Stimulated activated CD4-positive, alpha-beta T cell treated with anti-CD3 and anti-CD28 coated beads, Interleukin-2, amount 100 ng/mL, for 48 hours (primary cell): Measurements from ENCODE around the gene NRDC.

ENCODE experiments used
- DNase-seq, 2 donors: peaks; one replicate each; pipeline ENCODE4 v3.0.0-alpha.2; 2020

The NRDC gene, protein sequence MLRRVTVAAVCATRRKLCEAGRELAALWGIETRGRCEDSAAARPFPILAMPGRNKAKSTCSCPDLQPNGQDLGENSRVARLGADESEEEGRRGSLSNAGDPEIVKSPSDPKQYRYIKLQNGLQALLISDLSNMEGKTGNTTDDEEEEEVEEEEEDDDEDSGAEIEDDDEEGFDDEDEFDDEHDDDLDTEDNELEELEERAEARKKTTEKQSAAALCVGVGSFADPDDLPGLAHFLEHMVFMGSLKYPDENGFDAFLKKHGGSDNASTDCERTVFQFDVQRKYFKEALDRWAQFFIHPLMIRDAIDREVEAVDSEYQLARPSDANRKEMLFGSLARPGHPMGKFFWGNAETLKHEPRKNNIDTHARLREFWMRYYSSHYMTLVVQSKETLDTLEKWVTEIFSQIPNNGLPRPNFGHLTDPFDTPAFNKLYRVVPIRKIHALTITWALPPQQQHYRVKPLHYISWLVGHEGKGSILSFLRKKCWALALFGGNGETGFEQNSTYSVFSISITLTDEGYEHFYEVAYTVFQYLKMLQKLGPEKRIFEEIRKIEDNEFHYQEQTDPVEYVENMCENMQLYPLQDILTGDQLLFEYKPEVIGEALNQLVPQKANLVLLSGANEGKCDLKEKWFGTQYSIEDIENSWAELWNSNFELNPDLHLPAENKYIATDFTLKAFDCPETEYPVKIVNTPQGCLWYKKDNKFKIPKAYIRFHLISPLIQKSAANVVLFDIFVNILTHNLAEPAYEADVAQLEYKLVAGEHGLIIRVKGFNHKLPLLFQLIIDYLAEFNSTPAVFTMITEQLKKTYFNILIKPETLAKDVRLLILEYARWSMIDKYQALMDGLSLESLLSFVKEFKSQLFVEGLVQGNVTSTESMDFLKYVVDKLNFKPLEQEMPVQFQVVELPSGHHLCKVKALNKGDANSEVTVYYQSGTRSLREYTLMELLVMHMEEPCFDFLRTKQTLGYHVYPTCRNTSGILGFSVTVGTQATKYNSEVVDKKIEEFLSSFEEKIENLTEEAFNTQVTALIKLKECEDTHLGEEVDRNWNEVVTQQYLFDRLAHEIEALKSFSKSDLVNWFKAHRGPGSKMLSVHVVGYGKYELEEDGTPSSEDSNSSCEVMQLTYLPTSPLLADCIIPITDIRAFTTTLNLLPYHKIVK

DNA sequence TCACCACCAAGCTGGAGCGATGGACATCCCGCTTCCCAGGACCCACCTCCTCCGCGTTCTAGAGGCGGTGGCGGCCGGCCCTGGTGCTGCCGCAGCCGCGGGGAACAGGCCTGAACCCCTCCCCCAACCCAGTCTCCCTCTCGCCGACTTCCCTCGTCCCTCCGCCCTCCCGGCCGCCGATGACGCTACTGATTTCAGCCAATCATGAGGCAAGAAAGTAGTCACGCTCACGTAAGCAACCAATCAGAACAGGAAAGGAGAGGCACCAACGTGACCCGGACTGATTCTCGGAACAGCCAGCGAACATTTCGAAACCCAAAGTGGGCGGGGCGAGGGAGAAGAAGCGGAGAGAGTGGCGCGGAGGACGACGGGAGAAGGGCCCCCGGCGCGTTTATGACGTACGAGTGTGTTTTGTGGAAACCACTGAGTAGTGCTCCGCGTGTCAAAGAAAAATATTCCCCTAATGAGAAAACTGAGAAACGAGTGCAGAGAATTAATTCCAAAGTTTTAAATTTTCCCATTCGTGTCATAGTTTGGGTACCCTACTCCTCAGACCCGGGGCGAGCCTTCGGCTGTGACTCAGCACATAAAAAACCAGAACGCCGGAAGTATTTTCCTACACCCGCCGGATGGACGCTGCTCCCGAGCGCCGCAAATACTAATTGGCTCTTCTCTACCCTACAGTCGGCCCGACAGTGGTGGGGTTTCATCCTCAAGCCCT lies at the start of gene NRDC:
NRDC (minus strand) TSS at position 112 of the 721 bp plus-strand sequence. CDS start 112 bp downstream, outside the sequence.
- peak; percentile 99 to 100 for DNase-seq

DNA sequence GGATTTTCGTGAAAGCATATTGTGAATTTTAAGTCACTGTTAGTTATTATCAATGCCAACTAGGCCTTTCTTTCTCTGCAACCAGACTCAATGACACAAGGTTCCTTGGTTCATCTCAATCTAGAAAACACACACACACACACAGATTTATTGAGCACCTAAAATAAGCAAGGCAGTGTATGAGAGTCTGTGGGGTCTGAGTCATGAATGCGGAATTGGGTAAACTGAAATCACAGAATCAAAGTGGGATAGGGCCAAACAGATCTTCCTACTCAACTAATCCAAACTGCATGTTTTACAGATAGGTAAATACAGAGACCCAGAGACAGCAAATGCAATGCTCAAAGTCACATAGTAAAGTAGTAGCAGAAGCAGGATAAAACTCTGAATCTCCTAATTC lies 48.5 kb upstream of the NRDC start:
- DNase-seq, result no peak

GRCh38 chr1:51926171-51926812 lies 47.8 kb upstream of the NRDC start:
- no peak for DNase-seq

- peak; percentile 14 to 16 for DNase-seq
These were observed 45.9 kb upstream of the NRDC start for GRCh38 chr1:51924455-51924854.

DNA sequence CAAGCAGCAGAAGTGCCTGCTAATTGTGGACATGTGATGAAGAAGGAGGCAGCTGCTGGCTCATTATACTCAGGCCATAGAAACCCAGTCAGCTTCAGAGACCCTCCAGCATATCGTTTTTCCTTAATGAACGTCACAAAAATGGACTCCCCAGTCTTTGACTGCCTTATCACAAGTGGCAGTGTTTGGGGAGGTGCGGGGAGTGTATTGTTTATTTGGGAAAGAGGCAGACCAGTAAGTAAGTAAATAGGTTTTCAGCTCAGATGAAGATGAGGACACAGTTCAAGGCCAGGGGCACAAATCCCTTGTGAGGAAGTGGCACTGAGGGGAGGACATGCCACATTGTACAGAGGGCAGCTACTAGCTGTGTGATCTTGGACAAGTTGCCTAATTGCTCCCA lies 43.5 kb upstream of the NRDC start:
- no peak for DNase-seq

DNA sequence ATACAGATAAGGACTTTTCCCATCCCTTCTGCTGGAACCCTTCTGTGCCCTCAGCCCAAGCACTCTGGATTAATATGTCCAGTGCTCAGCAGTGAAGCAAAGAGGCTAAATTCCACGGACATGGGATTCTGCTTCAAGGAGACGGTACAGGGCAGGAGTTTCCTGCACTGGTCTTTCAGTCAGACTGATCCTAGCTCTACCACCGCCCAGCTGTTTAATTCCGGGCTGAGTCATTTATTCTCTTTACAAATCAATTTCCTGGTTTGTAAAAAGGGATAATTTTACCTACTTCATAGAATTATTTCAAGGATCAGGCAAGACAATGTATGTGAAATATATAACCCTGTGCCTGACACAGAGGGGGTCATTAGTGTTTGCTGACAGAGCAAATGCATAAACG lies 41.6 kb upstream of the NRDC start:
- no peak for DNase-seq

DNA sequence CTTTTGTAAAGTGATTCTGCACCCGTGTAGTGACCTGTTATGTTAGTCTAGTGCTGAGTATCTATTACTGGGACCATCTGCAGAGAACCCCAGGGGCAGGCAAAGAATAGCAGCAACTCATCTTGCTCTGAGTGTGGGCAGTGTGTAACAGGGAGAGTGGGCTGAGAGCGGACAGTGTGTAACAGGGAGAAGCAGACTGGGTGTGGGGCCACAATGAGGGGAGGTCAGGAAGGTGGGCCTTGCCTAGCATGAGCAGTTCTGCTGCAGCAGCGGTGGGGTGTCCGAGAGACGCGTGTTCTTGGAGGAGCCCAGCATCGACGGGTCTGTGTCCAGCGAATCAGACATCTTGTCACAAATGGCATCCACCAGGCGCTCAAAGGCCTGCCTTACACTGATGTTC lies 41.2 kb upstream of the NRDC start:
- no peak for DNase-seq

DNA sequence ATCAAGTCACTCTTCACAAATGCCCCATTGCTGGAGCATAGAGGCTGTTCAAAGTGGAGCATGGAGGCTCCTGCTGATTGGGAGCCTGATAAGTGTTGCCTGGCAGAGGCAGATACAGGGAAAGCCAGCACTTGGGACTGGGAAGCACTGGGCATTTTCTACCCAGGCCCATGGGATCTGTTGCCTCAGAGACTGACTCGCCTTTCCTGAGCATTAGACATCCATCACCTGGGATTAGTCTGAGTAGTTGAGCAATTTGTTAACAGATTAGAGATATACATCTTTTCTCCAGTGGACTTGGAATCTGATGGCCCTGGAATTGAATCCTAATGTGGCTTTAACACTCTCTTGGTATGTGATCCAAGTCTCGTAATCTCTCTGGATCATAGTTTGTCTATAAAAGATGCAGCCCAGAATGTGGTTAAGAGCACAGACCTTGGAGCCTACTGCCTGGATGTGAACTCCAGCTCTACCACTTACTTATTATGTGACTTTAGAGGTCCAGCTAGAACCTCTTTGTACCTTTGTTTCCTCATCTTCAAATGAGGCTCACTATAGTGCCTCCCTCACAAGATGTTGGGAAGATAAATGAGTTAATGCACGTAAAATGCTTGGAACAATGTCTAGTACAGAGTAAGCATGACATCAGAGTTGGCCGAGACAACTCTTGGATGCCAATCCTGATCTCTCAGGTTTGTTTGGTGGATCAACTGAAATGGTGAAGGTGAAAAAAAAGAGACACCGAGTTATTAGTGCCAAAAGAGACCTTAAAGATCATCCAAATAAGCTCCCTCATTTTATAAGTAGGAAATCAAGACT lies 38.3 kb upstream of the NRDC start:
- DNase-seq, result no peak

DNA sequence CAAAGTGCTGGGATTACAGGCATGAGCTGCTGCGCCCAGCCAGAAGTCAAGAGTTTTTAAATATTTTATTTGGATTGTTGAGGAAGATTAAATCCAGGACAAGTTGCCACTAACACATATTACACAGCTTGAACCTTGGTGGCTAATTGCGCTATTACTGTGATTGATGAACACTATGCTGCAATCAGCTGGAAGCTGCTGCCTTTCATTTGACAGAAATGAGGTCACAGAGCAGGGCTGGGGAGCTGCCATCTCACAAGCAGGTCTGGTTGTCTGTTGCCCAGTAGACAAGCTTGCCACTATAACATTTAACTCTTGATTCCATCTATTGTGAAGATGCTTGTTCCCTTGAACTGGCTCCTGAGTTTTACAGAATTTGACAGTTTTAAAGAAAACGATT lies 37.4 kb upstream of the NRDC start:
- DNase-seq, result no peak

DNA sequence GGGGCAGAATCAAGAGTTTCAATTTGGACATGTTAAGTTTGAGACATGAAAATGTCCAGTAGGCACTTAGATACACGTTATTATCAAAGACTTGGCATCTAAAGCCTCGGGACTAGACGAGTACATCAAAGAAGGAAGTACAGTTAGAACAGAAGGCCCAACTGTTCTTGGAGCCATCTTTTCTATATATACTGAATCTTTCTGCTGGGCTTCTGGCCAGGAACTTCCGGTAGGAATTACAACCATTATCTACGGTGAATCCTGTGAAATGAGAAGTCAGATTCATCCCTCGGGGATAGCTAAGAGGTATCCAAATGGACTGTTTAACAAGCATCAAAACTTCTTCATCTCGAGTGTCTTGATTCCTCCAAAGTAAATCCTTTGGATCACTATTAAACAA lies 34.4 kb upstream of the NRDC start:
- no peak for DNase-seq

GRCh38 chr1:51910221-51911000 lies 31.9 kb upstream of the NRDC start:
- DNase-seq, result no peak

DNA sequence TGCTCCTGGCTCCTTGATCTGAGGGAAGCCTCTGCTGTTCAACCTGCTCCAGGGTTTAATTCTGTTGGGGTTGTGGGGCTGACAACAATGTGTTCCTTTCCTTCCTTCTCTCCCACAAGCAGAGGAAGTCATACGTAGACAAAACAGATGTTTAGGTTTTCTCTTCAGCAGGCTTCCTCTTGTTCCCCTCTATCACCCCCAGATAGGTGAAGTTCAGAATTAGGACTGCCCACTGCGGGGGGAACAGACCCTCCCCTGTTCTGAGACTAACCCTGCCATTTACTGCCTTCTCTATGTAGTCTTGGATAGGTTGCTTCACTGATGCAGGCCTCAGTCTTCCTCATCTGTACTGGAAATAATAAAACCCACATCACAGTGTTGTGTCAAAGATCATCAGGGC lies 30.0 kb upstream of the NRDC start:
- no peak for DNase-seq

DNA sequence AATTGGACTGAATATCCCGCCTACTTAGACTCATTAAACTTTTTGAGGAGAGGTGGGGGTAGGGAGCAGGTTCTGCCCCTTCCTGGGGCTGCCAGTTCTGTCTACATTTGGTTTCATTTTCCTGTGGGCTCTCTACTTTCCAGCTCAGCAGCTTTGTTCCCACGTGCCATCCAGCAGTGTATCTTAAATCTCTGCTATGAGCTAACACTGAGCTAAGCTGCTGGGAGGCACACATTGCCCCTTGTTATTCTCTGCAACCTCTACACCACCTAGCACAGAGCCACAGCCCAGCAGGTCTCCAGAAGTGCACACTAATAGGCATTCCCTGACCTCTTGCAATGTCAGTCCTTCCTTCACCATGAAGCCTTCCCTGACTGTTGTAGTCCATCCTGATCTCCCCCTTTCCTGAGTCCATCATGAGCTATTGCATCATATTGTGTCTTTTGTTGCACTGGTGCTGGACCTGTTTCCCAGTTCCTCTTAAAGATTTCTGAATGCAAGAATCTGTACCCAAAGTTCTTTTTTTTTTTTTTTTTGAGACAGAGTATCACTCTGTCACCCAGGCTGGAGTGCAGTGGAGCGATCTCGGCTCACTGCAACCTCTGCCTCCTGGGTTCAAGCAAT lies 28.7 kb upstream of the NRDC start:
- no peak for DNase-seq

DNA sequence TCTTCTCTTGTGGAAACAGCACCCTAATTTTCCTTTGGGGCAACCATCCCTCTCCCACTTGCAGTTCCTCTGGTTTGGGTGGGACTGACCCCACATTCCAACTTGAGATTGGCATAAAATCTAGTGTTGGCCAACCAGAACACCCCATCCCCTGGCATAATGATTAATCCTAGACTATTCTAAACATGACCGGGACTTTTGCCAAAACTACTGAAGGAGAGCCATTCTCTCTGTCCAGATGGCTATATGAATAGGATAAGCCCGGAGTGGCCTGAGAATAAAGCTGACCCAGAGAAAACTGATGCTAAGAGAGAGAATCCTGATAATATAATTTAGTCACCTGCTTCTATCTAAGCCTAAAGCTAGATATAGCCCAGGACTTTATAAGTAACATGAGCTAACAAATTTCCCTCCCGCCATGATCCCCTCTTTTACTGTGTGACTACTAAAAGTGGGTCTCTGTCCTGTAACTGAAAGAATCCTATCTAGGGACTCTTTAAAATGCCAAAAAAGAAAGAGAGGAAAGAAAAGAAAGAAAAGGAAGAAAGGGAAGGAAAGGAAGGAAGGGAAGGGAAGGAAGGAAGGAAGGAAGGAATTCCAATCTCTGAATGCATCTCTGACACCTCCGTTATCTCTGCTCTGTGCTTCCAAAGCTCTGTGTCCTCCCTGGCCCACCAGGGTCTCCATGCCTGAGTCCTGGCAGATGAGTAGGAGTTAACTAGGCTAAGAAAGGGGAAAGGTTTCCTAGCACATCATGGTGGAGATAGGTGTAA lies 28.0 kb upstream of the NRDC start:
- DNase-seq, result no peak

- no peak for DNase-seq
These were observed 23.9 kb upstream of the NRDC start for GRCh38 chr1:51902456-51902855.

DNA sequence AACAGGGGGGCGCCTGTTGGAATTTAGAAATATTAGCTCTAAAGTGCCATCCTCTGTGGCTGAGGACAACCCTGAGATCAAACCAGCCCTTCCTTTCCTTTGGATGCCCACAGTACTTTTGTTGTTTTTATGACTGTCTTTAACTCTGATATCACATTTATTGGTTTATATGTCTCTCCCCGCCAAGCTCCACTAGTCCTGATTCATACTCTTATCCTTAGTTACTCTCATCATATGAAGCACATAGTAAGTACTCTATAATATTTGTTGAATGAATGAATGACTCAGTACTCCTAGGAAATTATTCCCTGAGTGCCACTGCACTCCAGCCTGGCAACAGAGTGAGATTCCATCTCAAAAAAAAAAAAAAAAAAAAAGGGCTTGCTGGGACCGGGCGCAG lies 22.6 kb upstream of the NRDC start:
- DNase-seq, result no peak

GRCh38 chr1:51899022-51899421 lies 20.5 kb upstream of the NRDC start:
- DNase-seq, result no peak

GRCh38 chr1:51898090-51898734 lies 19.7 kb upstream of the NRDC start:
- DNase-seq, result no peak

- no peak for DNase-seq
These were observed 19.1 kb upstream of the NRDC start for GRCh38 chr1:51897699-51898031.
